HCT116 (cell line): ENCODE data around the gene MEGF6. TPM values are rescaled to one million over a fixed set of nuclear protein-coding genes. Genes with fewer than 3 reads are reported as not detected.

Source experiments
- ATAC-seq: fragments of 200-7000 bp; cut with Tn5 transposase; 2 replicates; pipeline ENCODE4 v1.9.1; 2020; ENCODE audit warnings: mild to moderate bottlenecking, moderate library complexity
- BruUV-seq: library from RNA; stranded (reverse); fragments of 400-500 nt; replicated peaks from 2 replicates; lab custom pipeline; 2021; lab: Mats Ljungman, UMichigan
- CTCF ChIA-PET: fragments of 300-600 bp; sonication (Branson Sonifier 250); formaldehyde crosslinking; loops from one replicate; lab custom pipeline; 2021; ENCODE audit warnings: antibody characterized with exemption; lab: Charles Lee
- POLR2A ChIA-PET: fragments of 300-600, 350-600 bp; sonication (Branson Sonifier 250); formaldehyde crosslinking; loops from one replicate; lab custom pipeline; 2021; ENCODE audit warnings: antibody characterized with exemption; lab: Charles Lee
- RAD21 ChIA-PET, 2 experiments: fragments of 300-600 bp; sonication (Branson Sonifier 250); formaldehyde crosslinking; loops; one replicate each; lab custom pipeline; 2023; ENCODE audit warnings: low total read pairs in 2 of 2; ENCODE audit not compliant: uncharacterized antibody in 2 of 2, unreplicated experiment in 2 of 2, low non-redundant PET in 1 of 2; lab: Charles Lee
- DNase-seq: peaks from one replicate; pipeline ENCODE4 v3.0.0-alpha.2; 2010; ENCODE audit warnings: low read depth, low spot score
- H2AFZ ChIP-seq: fragments of 200-600 bp; shearing (Covaris generic), sonication (generic); 2 replicates; pipeline ENCODE4 v1.6.1; 2017; ENCODE audit warnings: low read depth, mixed run types, mixed read lengths, antibody characterized with exemption, low read length; ENCODE audit not compliant: poor library complexity, severe bottlenecking
- H3K27ac ChIP-seq: 2 replicates; pipeline ENCODE4 v1.5.1; 2012; ENCODE audit warnings: low read depth, low read length
- H3K27me3 ChIP-seq: fragments of 200-600 bp; sonication (generic); 2 replicates; pipeline ENCODE4 v1.6.1; 2016; ENCODE audit warnings: mixed run types, low read length, mixed read lengths; ENCODE audit not compliant: insufficient read depth
- H3K36me3 ChIP-seq, 2 experiments: fragments of 200-500 bp in 1 of 2; fragments of 200-600 bp in 1 of 2; sonication (Bioruptor generic) in 1 of 2; sonication (generic) in 1 of 2; 2 replicates each; pipeline versions ENCODE4 v1.5.1 to v1.6.1; 2014 to 2016; ENCODE audit warnings: low read length in 2 of 2, inconsistent platforms in 1 of 2, mixed read lengths in 1 of 2, mixed run types in 1 of 2; ENCODE audit not compliant: insufficient read depth in 2 of 2, control insufficient read depth in 1 of 2
- H3K4me1 ChIP-seq, 2 experiments: fragments of 200-600 bp in 1 of 2; sonication (generic) in 1 of 2; 2 replicates each; pipeline versions ENCODE4 v1.5.1 to v1.6.1; 2012 to 2017; ENCODE audit warnings: low read length in 2 of 2, inconsistent platforms in 1 of 2, mild to moderate bottlenecking in 1 of 2, mixed read lengths in 1 of 2, mixed run types in 1 of 2, moderate library complexity in 1 of 2; ENCODE audit not compliant: insufficient read depth in 2 of 2, control insufficient read depth in 1 of 2
- H3K4me2 ChIP-seq: fragments of 200-600 bp; sonication (generic); 2 replicates; pipeline ENCODE4 v1.6.1; 2017; ENCODE audit warnings: mixed run types, low read length, mixed read lengths
- H3K4me3 ChIP-seq, 2 experiments: fragments of 200-600 bp in 1 of 2; sonication (generic) in 1 of 2; replicated peaks in 1 of 2; 2 replicates each; pipeline ENCODE4 v1.5.1; 2011 to 2016; ENCODE audit warnings: low read length in 2 of 2, control low read depth in 1 of 2, low read depth in 1 of 2, mild to moderate bottlenecking in 1 of 2, mixed read lengths in 1 of 2, mixed run types in 1 of 2
- H3K79me2 ChIP-seq: fragments of 200-600 bp; sonication (generic); 2 replicates; pipeline ENCODE4 v1.6.1; 2017; ENCODE audit warnings: mild to moderate bottlenecking, mixed run types, low read length, moderate library complexity, mixed read lengths; ENCODE audit not compliant: insufficient read depth
- H3K9ac ChIP-seq: fragments of 200-600 bp; sonication (generic); 2 replicates; pipeline ENCODE4 v1.6.1; 2016; ENCODE audit warnings: low read length, mixed read lengths
- H3K9me2 ChIP-seq: fragments of 200-600 bp; sonication (generic), shearing (Covaris generic); 2 replicates; pipeline ENCODE4 v1.6.1; 2017; ENCODE audit warnings: mixed run types, mild to moderate bottlenecking, moderate library complexity; ENCODE audit not compliant: insufficient read depth
- H3K9me3 ChIP-seq, 2 experiments: fragments of 200-500 bp in 1 of 2; fragments of 200-600 bp in 1 of 2; sonication (Bioruptor generic) in 1 of 2; sonication (generic) in 1 of 2; 2 replicates each; pipeline ENCODE4 v1.6.1; 2014 to 2017; ENCODE audit warnings: low read length in 2 of 2, mixed read lengths in 2 of 2, inconsistent platforms in 1 of 2, low read depth in 1 of 2, mild to moderate bottlenecking in 1 of 2, mixed run types in 1 of 2, moderate library complexity in 1 of 2; ENCODE audit not compliant: control insufficient read depth in 1 of 2, insufficient read depth in 1 of 2
- H4K20me1 ChIP-seq: fragments of 200-600 bp; sonication (generic), shearing (Covaris generic); 2 replicates; pipeline ENCODE4 v1.6.1; 2017; ENCODE audit warnings: mixed run types, mild to moderate bottlenecking, moderate library complexity; ENCODE audit not compliant: insufficient read depth
- CBX3 ChIP-seq: IDR thresholded peaks from 2 replicates; pipeline ENCODE4 v1.6.1; 2012; ENCODE audit warnings: low read depth
- EGR1 ChIP-seq: IDR thresholded peaks from 2 replicates; pipeline ENCODE4 v1.6.1; 2012; ENCODE audit warnings: low read depth
- FOSL1 ChIP-seq: IDR thresholded peaks from 2 replicates; pipeline ENCODE4 v1.6.1; 2012; ENCODE audit warnings: low read depth
- JUND ChIP-seq: IDR thresholded peaks from 2 replicates; pipeline ENCODE4 v1.6.1; 2012
- POLR2A ChIP-seq: IDR thresholded peaks from 2 replicates; pipeline ENCODE4 v1.7.0; 2011; ENCODE audit warnings: borderline replicate concordance; ENCODE audit not compliant: insufficient read depth, insufficient read length; ENCODE audit errors: extremely low read depth
- SP1 ChIP-seq: IDR thresholded peaks from 2 replicates; pipeline ENCODE4 v1.6.1; 2012; ENCODE audit warnings: low read depth
- intact Hi-C: fragments of 100-400 bp; cut with micrococcal nuclease; formaldehyde crosslinking; loops from 2 replicates; pipeline ENCODE4 v1.10.0; 2022
- total RNA-seq: library from RNA; stranded (reverse); gene quantifications from one replicate; pipeline ENCODE4 v1.2.1, GENCODE V29; 2021; ENCODE audit not compliant: unreplicated experiment

MEGF6 gene
- total RNA-seq, 1 experiment from 2014 or later = 47.6 TPM

- TF ChIP-seq SP1 (no peak), CBX3 (no peak), FOSL1 (no peak), JUND (no peak)
Observed at GRCh38 chr1:3651026-3651929, 40.0 kb upstream of the MEGF6 start (continued).

DNA sequence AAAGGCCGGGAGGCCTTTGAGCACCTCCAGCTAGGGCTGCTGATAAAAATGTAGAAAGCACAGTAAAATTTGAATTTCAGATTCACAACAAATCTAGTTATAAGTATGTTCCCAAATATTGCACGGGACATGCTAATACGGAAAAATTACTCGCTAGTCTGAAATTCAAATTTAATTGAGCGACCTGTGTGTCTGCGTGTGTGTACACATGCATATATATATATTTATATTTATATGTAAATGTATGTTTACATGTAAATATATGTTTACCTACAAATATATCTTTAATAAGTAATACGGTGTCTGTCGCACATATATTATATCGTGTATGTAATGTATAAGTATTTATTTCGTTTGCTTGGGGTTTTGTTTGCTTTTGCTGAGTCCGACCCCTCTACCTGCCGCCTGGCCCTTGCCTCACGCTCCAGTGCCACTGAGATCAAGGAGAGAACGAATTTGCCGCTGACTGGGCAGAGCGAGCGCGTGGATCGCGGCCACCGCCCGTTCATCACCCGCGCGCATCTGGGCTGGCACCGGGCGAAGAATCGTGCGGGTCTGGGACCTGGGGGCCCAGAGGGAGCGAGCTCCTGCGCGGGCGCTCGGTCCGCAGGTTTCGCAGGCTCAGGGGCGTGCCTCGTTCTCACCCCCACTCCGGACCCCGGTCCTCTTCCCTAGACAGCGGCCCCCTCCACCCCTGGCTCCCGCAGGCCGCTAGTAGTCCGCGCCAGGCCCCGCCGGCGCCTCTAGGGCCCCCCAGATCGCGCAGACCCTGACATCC lies 39.1 kb upstream of the MEGF6 start:
- H3K79me2 ChIP-seq = peaks cover 47% of the 10 kb centered on the region
- peak overlapping the region; percentile 94 for H3K4me2 ChIP-seq
- H3K9me3 ChIP-seq = no peaks in the 10 kb centered on the region
- CTCF ChIA-PET = no interaction called here
- no peak overlapping the region for H3K9ac ChIP-seq
- no peaks in the 10 kb centered on the region for H3K27me3 ChIP-seq
- H2AFZ ChIP-seq = peak overlapping the region; percentile 98
- BruUV-seq = no TSS peak
- peak overlapping the region; percentile 86 to 98; a peak in 3 of 4 replicates for H3K4me3 ChIP-seq
- intact Hi-C loops = loop anchor here (1.0 kb wide), 1 partner anchor 74 kb away; no protein-coding TSS in a partner anchor
- DNase-seq = no peak
- peaks cover 9 to 19% of the 10 kb centered on the region in 2 experiments; a peak in 3 of 4 replicates for H3K36me3 ChIP-seq
- no peak overlapping the region for H3K27ac ChIP-seq
- H3K4me1 ChIP-seq = peaks cover 18 to 29% of the 10 kb centered on the region in 2 experiments
- RAD21 ChIA-PET = no interaction called here
- H3K9me2 ChIP-seq = no peaks in the 10 kb centered on the region
- no peaks in the 10 kb centered on the region for H4K20me1 ChIP-seq
- ATAC-seq = no peak
- POLR2A ChIA-PET = no interaction called here
- TF ChIP-seq SP1 (no peak), POLR2A (peak; percentile 66), EGR1 (no peak)
